Measurements from ENCODE around the gene PLEKHG7.

DNA sequence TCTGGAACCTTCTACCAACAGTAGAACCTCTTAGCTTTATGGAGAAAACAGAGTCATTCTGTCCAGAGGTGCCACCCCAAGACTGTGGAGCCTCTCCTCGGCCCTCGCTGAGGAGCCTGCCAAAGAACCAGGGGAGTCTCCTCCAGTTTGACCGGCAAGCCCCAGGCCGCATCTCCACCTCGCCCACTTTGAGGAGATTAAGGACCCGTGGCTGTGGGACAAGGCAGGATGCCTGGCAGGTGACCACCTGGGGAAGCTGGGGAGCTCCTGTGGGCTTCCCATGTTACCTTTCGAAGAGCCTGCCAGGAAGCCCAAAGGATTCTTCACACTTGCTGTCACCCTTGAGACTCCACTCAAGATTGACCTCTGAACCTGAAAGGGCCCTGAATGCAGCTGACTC is 3.8 kb downstream of the PLEKHG7 start:
- TF ChIP-seq, protein P1, sequence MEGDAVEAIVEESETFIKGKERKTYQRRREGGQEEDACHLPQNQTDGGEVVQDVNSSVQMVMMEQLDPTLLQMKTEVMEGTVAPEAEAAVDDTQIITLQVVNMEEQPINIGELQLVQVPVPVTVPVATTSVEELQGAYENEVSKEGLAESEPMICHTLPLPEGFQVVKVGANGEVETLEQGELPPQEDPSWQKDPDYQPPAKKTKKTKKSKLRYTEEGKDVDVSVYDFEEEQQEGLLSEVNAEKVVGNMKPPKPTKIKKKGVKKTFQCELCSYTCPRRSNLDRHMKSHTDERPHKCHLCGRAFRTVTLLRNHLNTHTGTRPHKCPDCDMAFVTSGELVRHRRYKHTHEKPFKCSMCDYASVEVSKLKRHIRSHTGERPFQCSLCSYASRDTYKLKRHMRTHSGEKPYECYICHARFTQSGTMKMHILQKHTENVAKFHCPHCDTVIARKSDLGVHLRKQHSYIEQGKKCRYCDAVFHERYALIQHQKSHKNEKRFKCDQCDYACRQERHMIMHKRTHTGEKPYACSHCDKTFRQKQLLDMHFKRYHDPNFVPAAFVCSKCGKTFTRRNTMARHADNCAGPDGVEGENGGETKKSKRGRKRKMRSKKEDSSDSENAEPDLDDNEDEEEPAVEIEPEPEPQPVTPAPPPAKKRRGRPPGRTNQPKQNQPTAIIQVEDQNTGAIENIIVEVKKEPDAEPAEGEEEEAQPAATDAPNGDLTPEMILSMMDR (IDR thresholded peaks at IDR 0.05): no peak
- no peak for TF ChIP-seq POLR2A (IDR thresholded peaks at IDR 0.05)

All from transverse colon (tissue), 3 donors.